HEK293 (cell line): Measurements from ENCODE around the gene PCNA.

Source experiments
- EGR2 ChIP-seq: fragments of 450-650 bp; formaldehyde crosslinking; IDR thresholded peaks from 2 replicates; pipeline ENCODE4 v1.5.1; 2016; ENCODE audit warnings: low read depth, missing biosample characterization, missing genetic modification characterization
- IKZF3 ChIP-seq: fragments of 450-650 bp; IDR thresholded peaks from 2 replicates; pipeline ENCODE4 v1.5.0; 2018; ENCODE audit warnings: missing biosample characterization, mild to moderate bottlenecking, missing genetic modification characterization, moderate library complexity
- KLF16 ChIP-seq: fragments of 450-650 bp; formaldehyde crosslinking; IDR thresholded peaks from 2 replicates; pipeline ENCODE4 v1.5.1; 2017; ENCODE audit warnings: missing biosample characterization, missing genetic modification characterization
- OVOL3 ChIP-seq: fragments of 450-650 bp; formaldehyde crosslinking; IDR thresholded peaks from 2 replicates; pipeline ENCODE4 v1.5.1; 2016; ENCODE audit warnings: missing biosample characterization, missing genetic modification characterization
- SCRT2 ChIP-seq: fragments of 450-650 bp; formaldehyde crosslinking; IDR thresholded peaks from 2 replicates; pipeline ENCODE4 v1.5.1; 2016; ENCODE audit warnings: missing biosample characterization, missing genetic modification characterization
- SP3 ChIP-seq: fragments of 450-650 bp; formaldehyde crosslinking; IDR thresholded peaks from 2 replicates; pipeline ENCODE4 v1.5.1; 2016; ENCODE audit warnings: missing biosample characterization, missing genetic modification characterization
- SP7 ChIP-seq: fragments of 450-650 bp; formaldehyde crosslinking; IDR thresholded peaks from 2 replicates; pipeline ENCODE4 v1.5.1; 2016; ENCODE audit warnings: missing biosample characterization, missing genetic modification characterization
- TRIM28 ChIP-seq: IDR thresholded peaks from 2 replicates; pipeline ENCODE4 v1.6.1; 2011; ENCODE audit warnings: low read length, control low read depth, borderline replicate concordance
- WT1 ChIP-seq: fragments of 450-650 bp; formaldehyde crosslinking; IDR thresholded peaks from 2 replicates; pipeline ENCODE4 v1.5.1; 2016; ENCODE audit warnings: missing biosample characterization, missing genetic modification characterization
- YY1 ChIP-seq: fragments of 450-650 bp; formaldehyde crosslinking; IDR thresholded peaks from 2 replicates; pipeline ENCODE4 v1.5.1; 2018; ENCODE audit warnings: missing biosample characterization, missing genetic modification characterization
- YY2 ChIP-seq: fragments of 450-650 bp; formaldehyde crosslinking; IDR thresholded peaks from 2 replicates; pipeline ENCODE4 v1.5.1; 2016; ENCODE audit warnings: missing biosample characterization, missing genetic modification characterization
- ZBTB17 ChIP-seq: fragments of 450-650 bp; formaldehyde crosslinking; IDR thresholded peaks from 2 replicates; pipeline ENCODE4 v1.5.1; 2016; ENCODE audit warnings: missing biosample characterization, missing genetic modification characterization
- ZBTB20 ChIP-seq: fragments of 450-650 bp; formaldehyde crosslinking; IDR thresholded peaks from 2 replicates; pipeline ENCODE4 v1.5.1; 2016; ENCODE audit warnings: missing biosample characterization, missing genetic modification characterization
- ZNF157 ChIP-seq: fragments of 450-650 bp; formaldehyde crosslinking; IDR thresholded peaks from 2 replicates; pipeline ENCODE4 v1.5.1; 2016; ENCODE audit warnings: missing biosample characterization, missing genetic modification characterization
- ZNF221 ChIP-seq: fragments of 450-650 bp; formaldehyde crosslinking; IDR thresholded peaks from 2 replicates; pipeline ENCODE4 v1.5.1; 2017; ENCODE audit warnings: missing biosample characterization, missing genetic modification characterization, borderline replicate concordance
- ZNF266 ChIP-seq: fragments of 450-650 bp; formaldehyde crosslinking; IDR thresholded peaks from 2 replicates; pipeline ENCODE4 v1.5.1; 2016; ENCODE audit warnings: missing biosample characterization, missing genetic modification characterization, low read depth
- ZNF335 ChIP-seq: fragments of 450-650 bp; formaldehyde crosslinking; conservative IDR thresholded peaks from 2 replicates; pipeline ENCODE4 v1.5.1; 2016; ENCODE audit warnings: missing biosample characterization, missing genetic modification characterization
- ZNF350 ChIP-seq: fragments of 450-650 bp; formaldehyde crosslinking; IDR thresholded peaks from 2 replicates; pipeline ENCODE4 v1.5.0; 2017; ENCODE audit warnings: missing biosample characterization, mild to moderate bottlenecking, missing genetic modification characterization
- ZNF433 ChIP-seq: fragments of 450-650 bp; formaldehyde crosslinking; IDR thresholded peaks from 2 replicates; pipeline ENCODE4 v1.5.1; 2016; ENCODE audit warnings: missing biosample characterization, missing genetic modification characterization, low read depth
- ZNF48 ChIP-seq: fragments of 450-650 bp; formaldehyde crosslinking; IDR thresholded peaks from 2 replicates; pipeline ENCODE4 v1.5.1; 2016; ENCODE audit warnings: missing biosample characterization, missing genetic modification characterization
- ZNF544 ChIP-seq: fragments of 450-650 bp; formaldehyde crosslinking; IDR thresholded peaks from 2 replicates; pipeline ENCODE4 v1.5.0; 2017; ENCODE audit warnings: missing biosample characterization, missing genetic modification characterization
- ZNF596 ChIP-seq: fragments of 450-650 bp; IDR thresholded peaks from 2 replicates; pipeline ENCODE4 v1.5.0; 2018; ENCODE audit warnings: missing biosample characterization, mild to moderate bottlenecking, missing genetic modification characterization, moderate library complexity
- ZNF621 ChIP-seq: fragments of 450-650 bp; formaldehyde crosslinking; IDR thresholded peaks from 2 replicates; pipeline ENCODE4 v1.5.1; 2017; ENCODE audit warnings: missing biosample characterization, missing genetic modification characterization
- ZNF776 ChIP-seq: fragments of 450-650 bp; formaldehyde crosslinking; IDR thresholded peaks from 2 replicates; pipeline ENCODE4 v1.5.0; 2017; ENCODE audit warnings: missing biosample characterization, missing genetic modification characterization, borderline replicate concordance
- ZNF777 ChIP-seq: fragments of 450-650 bp; formaldehyde crosslinking; IDR thresholded peaks from 2 replicates; pipeline ENCODE4 v1.5.1; 2017; ENCODE audit warnings: missing biosample characterization, missing genetic modification characterization, borderline replicate concordance
- TF ChIP-seq, protein P1 (sequence below): fragments of 450-650 bp; formaldehyde crosslinking; conservative IDR thresholded peaks from 2 replicates; pipeline ENCODE4 v1.5.1; 2016; ENCODE audit warnings: low read depth, missing biosample characterization, missing genetic modification characterization
- TF ChIP-seq, protein P2 (sequence below): fragments of 450-650 bp; formaldehyde crosslinking; IDR thresholded peaks from 2 replicates; pipeline ENCODE4 v1.5.1; 2016; ENCODE audit warnings: missing biosample characterization, missing genetic modification characterization
- TF ChIP-seq, protein P3 (sequence below): fragments of 450-650 bp; formaldehyde crosslinking; IDR thresholded peaks from 2 replicates; pipeline ENCODE4 v1.5.1; 2016; ENCODE audit warnings: missing biosample characterization, missing genetic modification characterization
- TF ChIP-seq, protein P4 (sequence below): fragments of 450-650 bp; formaldehyde crosslinking; IDR thresholded peaks from 2 replicates; pipeline ENCODE4 v1.5.1; 2016; ENCODE audit warnings: missing biosample characterization, missing genetic modification characterization
- TF ChIP-seq, protein P5 (sequence below): fragments of 450-650 bp; formaldehyde crosslinking; IDR thresholded peaks from 2 replicates; pipeline ENCODE4 v1.5.1; 2016; ENCODE audit warnings: missing biosample characterization, missing genetic modification characterization, low read depth

The PCNA gene

DNA sequence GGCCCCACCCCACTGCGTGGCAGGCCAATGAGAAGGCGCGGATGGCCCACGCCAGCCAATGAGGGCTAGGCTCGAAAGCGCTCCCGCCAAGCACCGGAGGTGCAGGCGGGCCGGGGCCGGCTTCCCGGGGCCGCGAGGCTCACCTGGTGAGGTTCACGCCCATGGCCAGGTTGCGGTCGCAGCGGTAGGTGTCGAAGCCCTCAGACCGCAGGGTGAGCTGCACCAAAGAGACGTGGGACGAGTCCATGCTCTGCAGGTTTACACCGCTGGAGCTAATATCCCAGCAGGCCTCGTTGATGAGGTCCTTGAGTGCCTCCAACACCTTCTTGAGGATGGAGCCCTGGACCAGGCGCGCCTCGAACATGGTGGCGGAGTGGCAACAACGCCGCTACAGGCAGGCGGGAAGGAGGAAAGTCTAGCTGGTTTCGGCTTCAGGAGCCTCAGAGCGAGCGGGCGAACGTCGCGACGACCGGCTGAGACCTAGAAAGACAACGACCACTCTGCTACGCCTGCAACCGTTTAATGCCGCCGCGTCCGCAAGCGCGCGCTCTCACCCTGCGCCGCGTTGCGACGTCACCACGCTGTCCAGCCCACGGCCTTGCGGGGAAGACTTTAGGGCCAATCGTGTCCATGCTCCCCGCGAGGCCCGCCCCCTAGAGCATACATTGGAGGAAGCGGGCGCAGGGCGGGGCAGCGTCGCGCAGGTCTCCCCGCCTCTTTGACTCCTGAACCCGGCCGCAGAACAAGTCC, at the start of gene PCNA (continued):
- TF ChIP-seq ZBTB17 = peak; percentile 76
- TF ChIP-seq TRIM28 = no peak
- TF ChIP-seq ZNF596 = no peak
- no peak for TF ChIP-seq ZNF777
- TF ChIP-seq YY1 = no peak; the same call in 1 of the 2 replicates
- TF ChIP-seq, protein P1, sequence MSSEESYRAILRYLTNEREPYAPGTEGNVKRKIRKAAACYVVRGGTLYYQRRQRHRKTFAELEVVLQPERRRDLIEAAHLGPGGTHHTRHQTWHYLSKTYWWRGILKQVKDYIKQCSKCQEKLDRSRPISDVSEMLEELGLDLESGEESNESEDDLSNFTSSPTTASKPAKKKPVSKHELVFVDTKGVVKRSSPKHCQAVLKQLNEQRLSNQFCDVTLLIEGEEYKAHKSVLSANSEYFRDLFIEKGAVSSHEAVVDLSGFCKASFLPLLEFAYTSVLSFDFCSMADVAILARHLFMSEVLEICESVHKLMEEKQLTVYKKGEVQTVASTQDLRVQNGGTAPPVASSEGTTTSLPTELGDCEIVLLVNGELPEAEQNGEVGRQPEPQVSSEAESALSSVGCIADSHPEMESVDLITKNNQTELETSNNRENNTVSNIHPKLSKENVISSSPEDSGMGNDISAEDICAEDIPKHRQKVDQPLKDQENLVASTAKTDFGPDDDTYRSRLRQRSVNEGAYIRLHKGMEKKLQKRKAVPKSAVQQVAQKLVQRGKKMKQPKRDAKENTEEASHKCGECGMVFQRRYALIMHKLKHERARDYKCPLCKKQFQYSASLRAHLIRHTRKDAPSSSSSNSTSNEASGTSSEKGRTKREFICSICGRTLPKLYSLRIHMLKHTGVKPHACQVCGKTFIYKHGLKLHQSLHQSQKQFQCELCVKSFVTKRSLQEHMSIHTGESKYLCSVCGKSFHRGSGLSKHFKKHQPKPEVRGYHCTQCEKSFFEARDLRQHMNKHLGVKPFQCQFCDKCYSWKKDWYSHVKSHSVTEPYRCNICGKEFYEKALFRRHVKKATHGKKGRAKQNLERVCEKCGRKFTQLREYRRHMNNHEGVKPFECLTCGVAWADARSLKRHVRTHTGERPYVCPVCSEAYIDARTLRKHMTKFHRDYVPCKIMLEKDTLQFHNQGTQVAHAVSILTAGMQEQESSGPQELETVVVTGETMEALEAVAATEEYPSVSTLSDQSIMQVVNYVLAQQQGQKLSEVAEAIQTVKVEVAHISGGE (tag by site-specific recombination) = peak; percentile 29; the same call in 1 of the 2 replicates
- no peak for TF ChIP-seq ZNF350 (tag by site-specific recombination)
- TF ChIP-seq, protein P2, sequence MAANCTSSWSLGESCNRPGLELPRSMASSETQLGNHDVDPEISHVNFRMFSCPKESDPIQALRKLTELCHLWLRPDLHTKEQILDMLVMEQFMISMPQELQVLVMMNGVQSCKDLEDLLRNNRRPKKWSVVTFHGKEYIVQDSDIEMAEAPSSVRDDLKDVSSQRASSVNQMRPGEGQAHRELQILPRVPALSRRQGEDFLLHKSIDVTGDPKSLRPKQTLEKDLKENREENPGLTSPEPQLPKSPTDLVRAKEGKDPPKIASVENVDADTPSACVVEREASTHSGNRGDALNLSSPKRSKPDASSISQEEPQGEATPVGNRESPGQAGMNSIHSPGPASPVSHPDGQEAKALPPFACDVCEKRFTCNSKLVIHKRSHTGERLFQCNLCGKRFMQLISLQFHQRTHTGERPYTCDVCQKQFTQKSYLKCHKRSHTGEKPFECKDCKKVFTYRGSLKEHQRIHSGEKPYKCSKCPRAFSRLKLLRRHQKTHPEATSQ = peak; percentile 78; the same call in 1 of the 2 replicates
- peak; percentile 84 for TF ChIP-seq SP7
- peak; percentile 66; the same call in 1 of the 2 replicates for TF ChIP-seq OVOL3 (tag by site-specific recombination)
- TF ChIP-seq ZNF221 = no peak
- TF ChIP-seq KLF16 (tag by site-specific recombination) = peak; percentile 70
- TF ChIP-seq ZNF48 (tag by site-specific recombination) = no peak
- TF ChIP-seq YY2 (tag by site-specific recombination) = peak; percentile 75; the same call in 1 of the 2 replicates
- TF ChIP-seq, protein P3, sequence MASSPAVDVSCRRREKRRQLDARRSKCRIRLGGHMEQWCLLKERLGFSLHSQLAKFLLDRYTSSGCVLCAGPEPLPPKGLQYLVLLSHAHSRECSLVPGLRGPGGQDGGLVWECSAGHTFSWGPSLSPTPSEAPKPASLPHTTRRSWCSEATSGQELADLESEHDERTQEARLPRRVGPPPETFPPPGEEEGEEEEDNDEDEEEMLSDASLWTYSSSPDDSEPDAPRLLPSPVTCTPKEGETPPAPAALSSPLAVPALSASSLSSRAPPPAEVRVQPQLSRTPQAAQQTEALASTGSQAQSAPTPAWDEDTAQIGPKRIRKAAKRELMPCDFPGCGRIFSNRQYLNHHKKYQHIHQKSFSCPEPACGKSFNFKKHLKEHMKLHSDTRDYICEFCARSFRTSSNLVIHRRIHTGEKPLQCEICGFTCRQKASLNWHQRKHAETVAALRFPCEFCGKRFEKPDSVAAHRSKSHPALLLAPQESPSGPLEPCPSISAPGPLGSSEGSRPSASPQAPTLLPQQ (tag by site-specific recombination) = peak; percentile 78
- TF ChIP-seq ZNF157 (tag by site-specific recombination) = no peak
- 0 out of 2 replicates have a peak, but pooled peaks have one; percentile 32 for TF ChIP-seq EGR2 (tag by site-specific recombination)
- peak; percentile 50; the same call in 1 of the 2 replicates for TF ChIP-seq SCRT2 (tag by site-specific recombination)
- TF ChIP-seq ZNF776 = no peak
- TF ChIP-seq, protein P4, sequence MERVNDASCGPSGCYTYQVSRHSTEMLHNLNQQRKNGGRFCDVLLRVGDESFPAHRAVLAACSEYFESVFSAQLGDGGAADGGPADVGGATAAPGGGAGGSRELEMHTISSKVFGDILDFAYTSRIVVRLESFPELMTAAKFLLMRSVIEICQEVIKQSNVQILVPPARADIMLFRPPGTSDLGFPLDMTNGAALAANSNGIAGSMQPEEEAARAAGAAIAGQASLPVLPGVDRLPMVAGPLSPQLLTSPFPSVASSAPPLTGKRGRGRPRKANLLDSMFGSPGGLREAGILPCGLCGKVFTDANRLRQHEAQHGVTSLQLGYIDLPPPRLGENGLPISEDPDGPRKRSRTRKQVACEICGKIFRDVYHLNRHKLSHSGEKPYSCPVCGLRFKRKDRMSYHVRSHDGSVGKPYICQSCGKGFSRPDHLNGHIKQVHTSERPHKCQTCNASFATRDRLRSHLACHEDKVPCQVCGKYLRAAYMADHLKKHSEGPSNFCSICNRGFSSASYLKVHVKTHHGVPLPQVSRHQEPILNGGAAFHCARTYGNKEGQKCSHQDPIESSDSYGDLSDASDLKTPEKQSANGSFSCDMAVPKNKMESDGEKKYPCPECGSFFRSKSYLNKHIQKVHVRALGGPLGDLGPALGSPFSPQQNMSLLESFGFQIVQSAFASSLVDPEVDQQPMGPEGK = peak; percentile 29; the same call in 1 of the 2 replicates
- peak; percentile 79 for TF ChIP-seq ZBTB20 (tag by site-specific recombination)
- TF ChIP-seq ZNF433 (tag by site-specific recombination) = peak; percentile 9; the same call in 1 of the 2 replicates
- TF ChIP-seq WT1 = peak; percentile 54; the same call in 1 of the 2 replicates
- TF ChIP-seq, protein P5, sequence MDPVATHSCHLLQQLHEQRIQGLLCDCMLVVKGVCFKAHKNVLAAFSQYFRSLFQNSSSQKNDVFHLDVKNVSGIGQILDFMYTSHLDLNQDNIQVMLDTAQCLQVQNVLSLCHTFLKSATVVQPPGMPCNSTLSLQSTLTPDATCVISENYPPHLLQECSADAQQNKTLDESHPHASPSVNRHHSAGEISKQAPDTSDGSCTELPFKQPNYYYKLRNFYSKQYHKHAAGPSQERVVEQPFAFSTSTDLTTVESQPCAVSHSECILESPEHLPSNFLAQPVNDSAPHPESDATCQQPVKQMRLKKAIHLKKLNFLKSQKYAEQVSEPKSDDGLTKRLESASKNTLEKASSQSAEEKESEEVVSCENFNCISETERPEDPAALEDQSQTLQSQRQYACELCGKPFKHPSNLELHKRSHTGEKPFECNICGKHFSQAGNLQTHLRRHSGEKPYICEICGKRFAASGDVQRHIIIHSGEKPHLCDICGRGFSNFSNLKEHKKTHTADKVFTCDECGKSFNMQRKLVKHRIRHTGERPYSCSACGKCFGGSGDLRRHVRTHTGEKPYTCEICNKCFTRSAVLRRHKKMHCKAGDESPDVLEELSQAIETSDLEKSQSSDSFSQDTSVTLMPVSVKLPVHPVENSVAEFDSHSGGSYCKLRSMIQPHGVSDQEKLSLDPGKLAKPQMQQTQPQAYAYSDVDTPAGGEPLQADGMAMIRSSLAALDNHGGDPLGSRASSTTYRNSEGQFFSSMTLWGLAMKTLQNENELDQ (tag by site-specific recombination) = no peak
- TF ChIP-seq ZNF621 = no peak
- peak; percentile 77 for TF ChIP-seq SP3 (tag by site-specific recombination)
- no peak for TF ChIP-seq ZNF266
- peak; percentile 60 for TF ChIP-seq ZNF335
- 0 out of 2 replicates have a peak, but pooled peaks have one; percentile 1 for TF ChIP-seq IKZF3 (tag by site-specific recombination)
- TF ChIP-seq ZNF544 (tag by site-specific recombination) = no peak
